Endothelial cell (in vitro differentiated cells): ENCODE results near the gene FASTKD3. TPM values are rescaled to one million over a fixed set of nuclear protein-coding genes. Genes with fewer than 3 reads are reported as not detected.

Experiments used
- DNase-seq: peaks from one replicate; pipeline ENCODE4 v3.0.0; 2021; ENCODE audit warnings: low spot score
- H3K27ac Mint-ChIP-seq: one replicate; pipeline ENCODE4 v1.8.0; 2021; ENCODE audit warnings: mixed read lengths, inconsistent platforms; ENCODE audit not compliant: unreplicated experiment
- H3K27me3 Mint-ChIP-seq: one replicate; pipeline ENCODE4 v1.8.0; 2021; ENCODE audit warnings: mild to moderate bottlenecking, moderate library complexity, mixed read lengths, inconsistent platforms; ENCODE audit not compliant: unreplicated experiment
- H3K36me3 Mint-ChIP-seq: one replicate; pipeline ENCODE4 v1.8.0; 2021; ENCODE audit warnings: mild to moderate bottlenecking, low read depth, mixed read lengths, inconsistent platforms; ENCODE audit not compliant: unreplicated experiment
- H3K4me1 Mint-ChIP-seq: one replicate; pipeline ENCODE4 v1.8.0; 2021; ENCODE audit warnings: mild to moderate bottlenecking, mixed read lengths, inconsistent platforms; ENCODE audit not compliant: unreplicated experiment
- H3K4me3 Mint-ChIP-seq: one replicate; pipeline ENCODE4 v1.8.0; 2021; ENCODE audit warnings: mild to moderate bottlenecking, mixed read lengths, inconsistent platforms; ENCODE audit not compliant: unreplicated experiment
- H3K9me3 Mint-ChIP-seq: one replicate; pipeline ENCODE4 v1.8.0; 2021; ENCODE audit warnings: mixed read lengths, inconsistent platforms; ENCODE audit not compliant: unreplicated experiment
- CTCF ChIP-seq: fragments of 200-600 bp; sonication (generic); IDR thresholded peaks from one replicate; pipeline ENCODE4 v1.5.0; 2021; ENCODE audit warnings: antibody characterized with exemption; ENCODE audit not compliant: unreplicated experiment
- total RNA-seq: library from RNA; stranded (reverse); fragmentation: NEBNext Ultra II Directional; extraction: Animal tissue kit (Norgen Biotek cat#: 25700); gene quantifications from one replicate; pipeline ENCODE4 v1.2.1, GENCODE V29; 2021; ENCODE audit not compliant: unreplicated experiment

The FASTKD3 gene
- total RNA-seq, 1 donor from 2014 or later: 9.1 TPM

GRCh38 chr5:7886849-7887475, 18.1 kb upstream of the FASTKD3 start:
- H3K4me3 Mint-ChIP-seq: no peak overlapping the region

GRCh38 chr5:7884491-7885267, 15.8 kb upstream of the FASTKD3 start:
- Mint-ChIP-seq H3K4me3 (no peak overlapping the region), H3K4me1 (no peaks in the 10 kb centered on the region)

More at GRCh38 chr5:7886849-7887475, 18.1 kb upstream of the FASTKD3 start:
- no peak for DNase-seq
- no peaks in the 10 kb centered on the region for H3K27me3 Mint-ChIP-seq
- no peaks in the 10 kb centered on the region for H3K4me1 Mint-ChIP-seq
- no peaks in the 10 kb centered on the region for H3K9me3 Mint-ChIP-seq
- H3K36me3 Mint-ChIP-seq: peaks cover 15% of the 10 kb centered on the region
- H3K27ac Mint-ChIP-seq: no peak overlapping the region
- TF ChIP-seq CTCF: peak; percentile 52

GRCh38 chr5:7882926-7883325, 14.1 kb upstream of the FASTKD3 start:
- TF ChIP-seq CTCF: no peak
- H3K9me3 Mint-ChIP-seq: no peaks in the 10 kb centered on the region
- H3K4me1 Mint-ChIP-seq: no peaks in the 10 kb centered on the region
- no peak overlapping the region for H3K4me3 Mint-ChIP-seq
- H3K27me3 Mint-ChIP-seq: peaks cover 6% of the 10 kb centered on the region
- no peak overlapping the region for H3K27ac Mint-ChIP-seq
- no peak for DNase-seq
- peaks cover 22% of the 10 kb centered on the region for H3K36me3 Mint-ChIP-seq

More at GRCh38 chr5:7884491-7885267, 15.8 kb upstream of the FASTKD3 start:
- no peak for TF ChIP-seq CTCF
- Mint-ChIP-seq H3K36me3 (peaks cover 18% of the 10 kb centered on the region), H3K27ac (no peak overlapping the region), H3K27me3 (peaks cover 4% of the 10 kb centered on the region), H3K9me3 (no peaks in the 10 kb centered on the region)
- no peak for DNase-seq

- Mint-ChIP-seq H3K9me3 (no peaks in the 10 kb centered on the region), H3K4me1 (no peaks in the 10 kb centered on the region), H3K36me3 (peaks cover 23% of the 10 kb centered on the region), H3K27ac (no peak overlapping the region), H3K4me3 (no peak overlapping the region), H3K27me3 (peaks cover 6% of the 10 kb centered on the region)
- TF ChIP-seq CTCF: no peak
- DNase-seq: no peak
Measured at GRCh38 chr5:7881816-7882215, 13.0 kb upstream of the FASTKD3 start.

GRCh38 chr5:7881091-7881490, 12.3 kb upstream of the FASTKD3 start:
- no peak overlapping the region for H3K27ac Mint-ChIP-seq
- H3K4me3 Mint-ChIP-seq: no peak overlapping the region
- TF ChIP-seq CTCF: no peak
- H3K27me3 Mint-ChIP-seq: peaks cover 6% of the 10 kb centered on the region
- peaks cover 26% of the 10 kb centered on the region for H3K36me3 Mint-ChIP-seq
- H3K4me1 Mint-ChIP-seq: no peaks in the 10 kb centered on the region
- no peak for DNase-seq
- no peaks in the 10 kb centered on the region for H3K9me3 Mint-ChIP-seq
